Activated B cell treated with CpG ODN at 0.5 μM for 24 hours (primary cell): ENCODE measurements around the gene LRRC19. TPM values are rescaled to one million over a fixed set of nuclear protein-coding genes. Genes with fewer than 3 reads are reported as not detected.

Experiments
- ATAC-seq: fragments of 200-7000 bp; cut with Tn5 transposase; one replicate; pipeline ENCODE4 v1.10.0; 2021; ENCODE audit warnings: low read depth, mild to moderate bottlenecking, moderate library complexity
- CTCF ChIA-PET: fragments of 350-600 bp; sonication (Branson Sonifier 250); formaldehyde crosslinking; loops from one replicate; lab custom pipeline; 2021; ENCODE audit warnings: antibody characterized with exemption; lab: Charles Lee
- POLR2A ChIA-PET: fragments of 350-600 bp; sonication (Branson Sonifier 250); formaldehyde crosslinking; loops from one replicate; lab custom pipeline; 2021; ENCODE audit warnings: antibody characterized with exemption; lab: Charles Lee
- DNase-seq: peaks from one replicate; pipeline ENCODE4 v3.0.0; 2022
- H3K27ac Mint-ChIP-seq: one replicate; pipeline ENCODE4 v1.8.0; 2020; ENCODE audit warnings: mixed read lengths
- H3K27me3 Mint-ChIP-seq: one replicate; pipeline ENCODE4 v1.8.0; 2021; ENCODE audit warnings: mixed read lengths
- H3K36me3 Mint-ChIP-seq: one replicate; pipeline ENCODE4 v1.8.0; 2021; ENCODE audit warnings: low read depth, mixed read lengths
- H3K4me1 Mint-ChIP-seq: one replicate; pipeline ENCODE4 v1.8.0; 2021; ENCODE audit warnings: mixed read lengths
- H3K4me3 Mint-ChIP-seq: one replicate; pipeline ENCODE4 v1.8.0; 2020; ENCODE audit warnings: mild to moderate bottlenecking, mixed read lengths
- H3K9me3 Mint-ChIP-seq: one replicate; pipeline ENCODE4 v1.8.0; 2020; ENCODE audit warnings: mixed read lengths
- intact Hi-C: fragments of 100-400 bp; cut with micrococcal nuclease; formaldehyde crosslinking; loops from one replicate; pipeline ENCODE4 v1.15.1; 2024
- total RNA-seq: library from RNA; stranded (reverse); gene quantifications from 2 replicates; pipeline ENCODE4 v1.2.3, GENCODE V29; 2022
- TF ChIP-seq, protein P1 (sequence below): fragments of 200-600 bp; IDR thresholded peaks from one replicate; pipeline ENCODE4 v1.8.0; 2022; ENCODE audit warnings: antibody characterized with exemption, mild to moderate bottlenecking

LRRC19 gene
- total RNA-seq, 1 donor from 2014 or later = not detected

DNA sequence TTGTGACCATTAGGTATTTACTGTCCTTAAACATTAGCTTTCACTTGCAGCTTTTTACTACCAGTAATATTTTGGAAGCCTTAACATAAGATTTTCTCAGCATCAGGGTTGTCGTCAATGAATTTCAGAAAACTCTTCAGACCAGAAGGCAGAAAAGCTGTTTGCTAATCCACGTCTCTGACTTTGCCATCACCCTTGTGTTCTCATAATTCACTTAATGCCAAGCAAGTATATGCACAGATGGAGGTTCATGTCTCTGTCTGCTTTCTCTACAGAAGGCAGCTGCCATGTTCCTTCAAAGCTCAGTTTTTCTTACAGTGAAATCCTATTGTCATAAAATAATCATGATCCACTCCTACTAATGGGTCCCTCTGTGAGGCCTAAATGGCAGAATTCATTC, 37.7 kb upstream of the LRRC19 start:
- H3K4me3 Mint-ChIP-seq = no peak overlapping the region
- ChIA-PET CTCF (no interaction called here), POLR2A (no interaction called here)
- H3K9me3 Mint-ChIP-seq = no peaks in the 10 kb centered on the region
- no peaks in the 10 kb centered on the region for H3K4me1 Mint-ChIP-seq
- no peak for DNase-seq
- intact Hi-C loops = no loop called here
- H3K36me3 Mint-ChIP-seq = peaks cover 7% of the 10 kb centered on the region
- TF ChIP-seq, protein P1, sequence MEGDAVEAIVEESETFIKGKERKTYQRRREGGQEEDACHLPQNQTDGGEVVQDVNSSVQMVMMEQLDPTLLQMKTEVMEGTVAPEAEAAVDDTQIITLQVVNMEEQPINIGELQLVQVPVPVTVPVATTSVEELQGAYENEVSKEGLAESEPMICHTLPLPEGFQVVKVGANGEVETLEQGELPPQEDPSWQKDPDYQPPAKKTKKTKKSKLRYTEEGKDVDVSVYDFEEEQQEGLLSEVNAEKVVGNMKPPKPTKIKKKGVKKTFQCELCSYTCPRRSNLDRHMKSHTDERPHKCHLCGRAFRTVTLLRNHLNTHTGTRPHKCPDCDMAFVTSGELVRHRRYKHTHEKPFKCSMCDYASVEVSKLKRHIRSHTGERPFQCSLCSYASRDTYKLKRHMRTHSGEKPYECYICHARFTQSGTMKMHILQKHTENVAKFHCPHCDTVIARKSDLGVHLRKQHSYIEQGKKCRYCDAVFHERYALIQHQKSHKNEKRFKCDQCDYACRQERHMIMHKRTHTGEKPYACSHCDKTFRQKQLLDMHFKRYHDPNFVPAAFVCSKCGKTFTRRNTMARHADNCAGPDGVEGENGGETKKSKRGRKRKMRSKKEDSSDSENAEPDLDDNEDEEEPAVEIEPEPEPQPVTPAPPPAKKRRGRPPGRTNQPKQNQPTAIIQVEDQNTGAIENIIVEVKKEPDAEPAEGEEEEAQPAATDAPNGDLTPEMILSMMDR = no peak
- H3K27ac Mint-ChIP-seq = no peak overlapping the region
- no peak for ATAC-seq
- H3K27me3 Mint-ChIP-seq = no peaks in the 10 kb centered on the region

DNA sequence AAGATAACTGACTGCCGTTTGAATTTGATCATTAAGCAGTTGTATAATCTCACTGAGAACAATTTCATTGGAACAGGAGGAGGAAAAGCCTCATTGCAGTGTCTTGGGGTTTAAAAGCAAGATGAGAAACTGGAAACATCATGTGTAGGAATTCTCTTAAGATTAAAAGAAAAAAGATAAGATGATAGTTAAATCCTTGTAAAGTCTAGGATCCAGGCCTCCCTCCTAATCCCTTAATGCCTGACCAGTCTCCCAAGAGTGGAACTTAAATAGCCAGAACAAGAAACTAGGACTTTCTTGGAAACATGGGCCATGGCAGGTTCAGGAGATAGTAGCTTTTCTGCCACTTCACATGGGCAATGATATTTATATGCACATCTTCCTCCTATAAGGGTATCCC, 37.0 kb upstream of the LRRC19 start:
- H3K9me3 Mint-ChIP-seq = no peaks in the 10 kb centered on the region
- no peaks in the 10 kb centered on the region for H3K4me1 Mint-ChIP-seq
- no peak for ATAC-seq
- no peak for DNase-seq
- H3K27ac Mint-ChIP-seq = no peak overlapping the region
- H3K4me3 Mint-ChIP-seq = no peak overlapping the region
- TF ChIP-seq, protein P1 = no peak
- ChIA-PET CTCF (no interaction called here), POLR2A (no interaction called here)
- H3K36me3 Mint-ChIP-seq = peaks cover 11% of the 10 kb centered on the region
- intact Hi-C loops = no loop called here
- H3K27me3 Mint-ChIP-seq = no peaks in the 10 kb centered on the region

DNA sequence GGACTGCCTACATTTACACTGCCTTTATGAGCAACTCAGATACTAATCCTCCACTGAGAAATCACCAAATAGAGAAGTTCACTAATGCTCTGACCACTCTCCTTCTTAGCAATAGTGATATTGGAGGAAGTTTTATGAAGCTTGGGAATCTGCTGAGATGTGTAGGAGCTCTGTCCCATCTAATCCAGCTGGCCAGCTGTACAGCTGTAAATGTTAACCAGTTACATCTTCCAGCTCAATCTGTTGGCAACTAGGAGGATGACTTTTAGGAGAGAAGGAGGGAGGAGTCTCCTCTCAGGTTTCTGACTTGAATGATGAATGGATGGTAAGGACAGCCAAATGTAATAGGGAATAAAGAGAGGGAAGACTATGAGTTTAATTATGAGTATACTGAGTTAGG, 36.3 kb upstream of the LRRC19 start:
- ChIA-PET POLR2A (no interaction called here), CTCF (no interaction called here)
- TF ChIP-seq, protein P1 = no peak
- H3K4me1 Mint-ChIP-seq = no peaks in the 10 kb centered on the region
- ATAC-seq (no peak), DNase-seq (no peak)
- no peaks in the 10 kb centered on the region for H3K9me3 Mint-ChIP-seq
- no peaks in the 10 kb centered on the region for H3K27me3 Mint-ChIP-seq
- intact Hi-C loops = no loop called here
- H3K36me3 Mint-ChIP-seq = peaks cover 9% of the 10 kb centered on the region
- H3K27ac Mint-ChIP-seq = no peak overlapping the region
- no peak overlapping the region for H3K4me3 Mint-ChIP-seq

DNA sequence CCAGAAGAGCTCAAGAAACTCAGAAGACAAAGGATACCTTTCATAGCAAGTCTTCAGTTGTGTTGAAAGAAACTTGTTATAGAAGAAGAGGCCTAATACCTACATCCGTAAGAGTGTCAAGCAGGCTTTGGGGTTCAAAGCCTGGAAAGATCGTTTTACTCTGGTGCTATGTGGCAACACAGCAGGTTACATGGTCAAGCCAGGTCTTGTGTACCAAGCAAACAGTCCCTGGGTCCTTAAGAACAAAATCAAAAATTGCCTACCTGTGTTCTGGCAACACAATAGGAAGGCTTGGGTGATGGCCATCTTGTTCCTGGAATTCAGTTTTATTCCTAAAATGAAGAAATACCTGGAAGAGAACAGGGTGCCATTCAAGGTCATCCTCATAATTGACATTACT, 32.0 kb upstream of the LRRC19 start:
- DNase-seq (no peak), ATAC-seq (no peak)
- POLR2A ChIA-PET = interaction anchor here (0.7 kb wide), 1 partner anchor 18 kb away, joined by 9 read pairs; no protein-coding TSS in a partner anchor
- TF ChIP-seq, protein P1 = no peak
- intact Hi-C loops = no loop called here
- H3K4me3 Mint-ChIP-seq = no peak overlapping the region
- peaks cover 12% of the 10 kb centered on the region for H3K36me3 Mint-ChIP-seq
- H3K4me1 Mint-ChIP-seq = no peaks in the 10 kb centered on the region
- no peaks in the 10 kb centered on the region for H3K27me3 Mint-ChIP-seq
- H3K9me3 Mint-ChIP-seq = no peaks in the 10 kb centered on the region
- CTCF ChIA-PET = interaction anchor here (1.1 kb wide), 1 partner anchor 18 kb away, joined by 3 read pairs; no protein-coding TSS in a partner anchor
- H3K27ac Mint-ChIP-seq = no peak overlapping the region

DNA sequence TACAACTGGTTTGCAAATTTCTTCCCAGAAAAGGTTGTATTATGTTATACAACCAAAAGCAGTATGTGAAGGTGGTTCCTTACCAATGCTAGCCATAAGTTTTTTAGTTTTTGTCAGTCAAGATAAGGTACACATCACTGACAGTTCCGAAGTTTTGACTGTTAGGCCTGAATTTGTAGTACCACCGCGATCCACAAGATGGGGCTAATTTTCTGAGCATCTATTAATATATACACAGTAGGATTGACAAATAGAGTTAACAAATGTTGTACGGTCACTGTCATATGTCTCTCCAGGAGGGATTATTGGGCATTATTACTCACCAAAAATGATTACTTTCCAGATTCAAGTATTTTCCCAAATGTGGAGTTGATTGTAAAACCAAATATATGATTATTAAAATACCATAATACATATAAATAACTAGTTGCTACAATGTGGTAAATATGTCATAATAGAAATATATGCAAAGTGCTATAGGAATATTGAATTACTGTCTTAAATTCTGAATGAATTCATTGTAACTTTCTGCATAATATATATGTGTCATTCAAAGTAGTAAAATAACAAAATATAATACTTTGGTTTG, 28.4 kb upstream of the LRRC19 start:
- no peaks in the 10 kb centered on the region for H3K27me3 Mint-ChIP-seq
- H3K36me3 Mint-ChIP-seq = peaks cover 12% of the 10 kb centered on the region
- DNase-seq (no peak), ATAC-seq (peak; percentile 61)
- H3K4me1 Mint-ChIP-seq = no peaks in the 10 kb centered on the region
- intact Hi-C loops = loop anchor here (1.0 to 2.0 kb wide), 3 partner anchors 242 to 855 kb away; no protein-coding TSS in a partner anchor
- ChIA-PET POLR2A (no interaction called here), CTCF (no interaction called here)
- H3K4me3 Mint-ChIP-seq = no peak overlapping the region
- TF ChIP-seq, protein P1 = peak; percentile 96
- no peak overlapping the region for H3K27ac Mint-ChIP-seq
- no peaks in the 10 kb centered on the region for H3K9me3 Mint-ChIP-seq
